Breast epithelium (tissue), 3 donors: Measurements from ENCODE around the gene ACVRL1.

ENCODE experiments used
- CTCF ChIP-seq, 3 donors: fragments of 450-650 bp; IDR thresholded peaks; one replicate each; pipeline ENCODE4 v1.5.1; 2016 to 2017; ENCODE audit warnings: antibody characterized with exemption in 3 of 3, mild to moderate bottlenecking in 3 of 3, moderate library complexity in 3 of 3
- POLR2A ChIP-seq: fragments of 450-650 bp; IDR thresholded peaks from one replicate; pipeline ENCODE4 v1.6.1; 2016; ENCODE audit warnings: antibody characterized with exemption, mild to moderate bottlenecking, moderate library complexity

- no peak for TF ChIP-seq POLR2A
- no peak for TF ChIP-seq CTCF (IDR thresholded peaks at IDR 0.05)
These were observed 13.9 kb downstream of the ACVRL1 start for GRCh38 chr12:51921017-51921725.
